K562 (cell line): ENCODE results near the gene TAS2R14.

Experiments
- COPS2 ChIP-seq: fragments of 450-650 bp; conservative IDR thresholded peaks from 2 replicates; pipeline ENCODE4 v1.6.1; 2016; ENCODE audit warnings: mild to moderate bottlenecking, moderate library complexity
- NFE2 ChIP-seq: IDR thresholded peaks from 2 replicates; pipeline ENCODE4 v1.6.1; 2014; ENCODE audit warnings: antibody characterized with exemption, low read depth
- ZEB2 ChIP-seq: fragments of 450-650 bp; IDR thresholded peaks from 2 replicates; pipeline ENCODE4 v1.6.1; 2016
- TF ChIP-seq, protein P1 (sequence below): IDR thresholded peaks from 3 replicates; pipeline ENCODE4 v1.6.1; 2011; ENCODE audit warnings: borderline replicate concordance, mild to moderate bottlenecking; ENCODE audit not compliant: insufficient read length, insufficient read depth

DNA sequence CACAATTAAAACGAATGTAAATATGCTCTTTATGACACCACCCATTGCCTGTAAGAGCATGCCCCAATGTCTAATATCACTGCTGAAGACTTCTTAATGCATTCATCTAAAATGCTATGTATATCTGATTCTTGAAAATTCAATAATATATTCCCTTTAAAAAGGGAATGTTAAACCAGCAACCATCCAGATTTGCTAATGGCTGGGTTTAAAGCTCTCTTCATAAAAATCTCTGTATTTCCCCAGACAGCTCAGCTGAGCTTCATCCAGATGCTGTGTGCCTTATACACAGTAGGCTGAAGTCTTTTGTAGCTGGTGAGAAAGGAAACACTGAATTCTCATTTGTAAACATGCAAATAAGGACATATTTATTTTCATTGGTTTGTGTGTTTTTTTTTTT is at the start of gene TAS2R14:
- TF ChIP-seq, protein P1, sequence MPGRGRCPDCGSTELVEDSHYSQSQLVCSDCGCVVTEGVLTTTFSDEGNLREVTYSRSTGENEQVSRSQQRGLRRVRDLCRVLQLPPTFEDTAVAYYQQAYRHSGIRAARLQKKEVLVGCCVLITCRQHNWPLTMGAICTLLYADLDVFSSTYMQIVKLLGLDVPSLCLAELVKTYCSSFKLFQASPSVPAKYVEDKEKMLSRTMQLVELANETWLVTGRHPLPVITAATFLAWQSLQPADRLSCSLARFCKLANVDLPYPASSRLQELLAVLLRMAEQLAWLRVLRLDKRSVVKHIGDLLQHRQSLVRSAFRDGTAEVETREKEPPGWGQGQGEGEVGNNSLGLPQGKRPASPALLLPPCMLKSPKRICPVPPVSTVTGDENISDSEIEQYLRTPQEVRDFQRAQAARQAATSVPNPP = no peak
- no peak for TF ChIP-seq NFE2
- no peak for TF ChIP-seq COPS2
- TF ChIP-seq ZEB2 = no peak
